Hepatocyte (in vitro differentiated cells): Measurements from ENCODE around the gene MSI2. TPM values are rescaled to one million over a fixed set of nuclear protein-coding genes. Genes with fewer than 3 reads are reported as not detected.

Source experiments
- DNase-seq: peaks from one replicate; pipeline ENCODE4 v3.0.0-alpha.2; 2016; ENCODE audit warnings: low spot score
- H2AFZ ChIP-seq: fragments of 200-600 bp; sonication (generic); 2 replicates; pipeline ENCODE4 v1.6.0; 2016; ENCODE audit warnings: antibody characterized with exemption, mild to moderate bottlenecking
- H3K27ac ChIP-seq: fragments of 200-600 bp; sonication (generic); 2 replicates; pipeline ENCODE4 v1.5.1; 2016; ENCODE audit warnings: mild to moderate bottlenecking
- H3K27me3 ChIP-seq: fragments of 200-600 bp; sonication (generic); 2 replicates; pipeline ENCODE4 v1.6.1; 2016
- H3K36me3 ChIP-seq: fragments of 200-600 bp; sonication (generic); replicated peaks from 2 replicates; pipeline ENCODE4 v1.5.1; 2016; ENCODE audit warnings: low read depth; ENCODE audit not compliant: insufficient read depth
- H3K4me1 ChIP-seq: fragments of 200-600 bp; sonication (generic); 2 replicates; pipeline ENCODE4 v1.5.1; 2016; ENCODE audit warnings: mild to moderate bottlenecking, moderate library complexity; ENCODE audit not compliant: insufficient read depth
- H3K4me2 ChIP-seq: fragments of 200-600 bp; sonication (generic); 2 replicates; pipeline ENCODE4 v1.6.0; 2016
- H3K4me3 ChIP-seq: fragments of 200-600 bp; sonication (generic); 2 replicates; pipeline ENCODE4 v1.5.1; 2016; ENCODE audit warnings: mild to moderate bottlenecking
- H3K79me2 ChIP-seq: fragments of 200-600 bp; sonication (generic); 2 replicates; pipeline ENCODE4 v1.6.0; 2017; ENCODE audit warnings: mild to moderate bottlenecking
- H3K9me2 ChIP-seq: fragments of 200-600 bp; sonication (generic); replicated peaks from 2 replicates; pipeline ENCODE4 v1.6.0; 2017; ENCODE audit warnings: mild to moderate bottlenecking; ENCODE audit not compliant: insufficient read depth
- H3K9me3 ChIP-seq: fragments of 200-600 bp; sonication (generic); 2 replicates; pipeline ENCODE4 v1.5.1; 2016; ENCODE audit warnings: low read depth, mild to moderate bottlenecking
- H4K20me1 ChIP-seq: fragments of 200-600 bp; sonication (generic); 2 replicates; pipeline ENCODE4 v1.6.0; 2016; ENCODE audit warnings: mild to moderate bottlenecking; ENCODE audit not compliant: insufficient read depth, poor library complexity, severe bottlenecking
- EZH2 ChIP-seq: fragments of 200-600 bp; sonication (generic); IDR thresholded peaks from 2 replicates; pipeline ENCODE4 v1.6.1; 2016; ENCODE audit warnings: antibody characterized with exemption, mild to moderate bottlenecking, borderline replicate concordance
- EZH2phosphoT487 ChIP-seq: fragments of 200-600 bp; sonication (generic); IDR thresholded peaks from one replicate; pipeline ENCODE4 v1.6.1; 2018; ENCODE audit warnings: antibody characterized with exemption, mild to moderate bottlenecking, low read depth, moderate library complexity; ENCODE audit not compliant: unreplicated experiment, severe bottlenecking
- WGBS: methylation state at CpG from one replicate; pipeline ENCODE4 v1.1.6; 2016; ENCODE audit warnings: low lambda C conversion rate; ENCODE audit errors: missing lambda C conversion rate; 5-methylcytosine and 5-hydroxymethylcytosine counted together
- polyA plus RNA-seq: library from polyadenylated mRNA; unstranded; fragments of >200 nt; fragmentation: Nextera tagmentation; extraction: Ambion mirVana; gene quantifications from 2 replicates; pipeline ENCODE4 v1.2.1, GENCODE V29; 2016
- total RNA-seq: library from RNA; depleted of rRNA; stranded (reverse); fragments of >200 nt; gene quantifications from 2 replicates; pipeline ENCODE4 v1.2.3, GENCODE V29; 2014
- TF ChIP-seq, protein P1 (sequence below): fragments of 200-600 bp; sonication (generic); IDR thresholded peaks from 2 replicates; pipeline ENCODE4 v1.5.1; 2016; ENCODE audit warnings: antibody characterized with exemption, mild to moderate bottlenecking; ENCODE audit not compliant: poor library complexity

The MSI2 gene
- total and polyA plus RNA-seq, 2 experiments from 2014 or later = 16.1 to 60.6 TPM

- H3K4me3 ChIP-seq = no peak overlapping the region
- H3K27ac ChIP-seq = peak overlapping the region; percentile 89
- no peak overlapping the region for H3K4me2 ChIP-seq
- TF ChIP-seq EZH2 (no peak), EZH2phosphoT487 (no peak)
- TF ChIP-seq, protein P1, sequence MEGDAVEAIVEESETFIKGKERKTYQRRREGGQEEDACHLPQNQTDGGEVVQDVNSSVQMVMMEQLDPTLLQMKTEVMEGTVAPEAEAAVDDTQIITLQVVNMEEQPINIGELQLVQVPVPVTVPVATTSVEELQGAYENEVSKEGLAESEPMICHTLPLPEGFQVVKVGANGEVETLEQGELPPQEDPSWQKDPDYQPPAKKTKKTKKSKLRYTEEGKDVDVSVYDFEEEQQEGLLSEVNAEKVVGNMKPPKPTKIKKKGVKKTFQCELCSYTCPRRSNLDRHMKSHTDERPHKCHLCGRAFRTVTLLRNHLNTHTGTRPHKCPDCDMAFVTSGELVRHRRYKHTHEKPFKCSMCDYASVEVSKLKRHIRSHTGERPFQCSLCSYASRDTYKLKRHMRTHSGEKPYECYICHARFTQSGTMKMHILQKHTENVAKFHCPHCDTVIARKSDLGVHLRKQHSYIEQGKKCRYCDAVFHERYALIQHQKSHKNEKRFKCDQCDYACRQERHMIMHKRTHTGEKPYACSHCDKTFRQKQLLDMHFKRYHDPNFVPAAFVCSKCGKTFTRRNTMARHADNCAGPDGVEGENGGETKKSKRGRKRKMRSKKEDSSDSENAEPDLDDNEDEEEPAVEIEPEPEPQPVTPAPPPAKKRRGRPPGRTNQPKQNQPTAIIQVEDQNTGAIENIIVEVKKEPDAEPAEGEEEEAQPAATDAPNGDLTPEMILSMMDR = no peak
- no peaks in the 10 kb centered on the region for H3K36me3 ChIP-seq
- no peaks in the 10 kb centered on the region for H3K9me3 ChIP-seq
- H4K20me1 ChIP-seq = no peaks in the 10 kb centered on the region
- 84% methylated on average over 16 of the region's 16 CpGs for WGBS
- H2AFZ ChIP-seq = no peak overlapping the region
- H3K79me2 ChIP-seq = peaks cover 78% of the 10 kb centered on the region
- DNase-seq = no peak
- H3K9me2 ChIP-seq = no peaks in the 10 kb centered on the region
- peaks cover 46% of the 10 kb centered on the region for H3K4me1 ChIP-seq
- H3K27me3 ChIP-seq = no peaks in the 10 kb centered on the region
These were observed 186.7 kb downstream of the MSI2 start for GRCh38 chr17:57442914-57443571.

GRCh38 chr17:57443781-57444180 is 187.5 kb downstream of the MSI2 start:
- no peak overlapping the region for H2AFZ ChIP-seq
- no peaks in the 10 kb centered on the region for H3K9me3 ChIP-seq
- DNase-seq = no peak
- H4K20me1 ChIP-seq = no peaks in the 10 kb centered on the region
- TF ChIP-seq EZH2phosphoT487 = no peak
- TF ChIP-seq, protein P1 = no peak
- TF ChIP-seq EZH2 = no peak
- no peaks in the 10 kb centered on the region for H3K27me3 ChIP-seq
- 96% methylated on average over 5 of the region's 5 CpGs for WGBS
- peaks cover 46% of the 10 kb centered on the region for H3K4me1 ChIP-seq
- H3K4me3 ChIP-seq = no peak overlapping the region
- H3K4me2 ChIP-seq = no peak overlapping the region
- peaks cover 80% of the 10 kb centered on the region for H3K79me2 ChIP-seq
- H3K36me3 ChIP-seq = no peaks in the 10 kb centered on the region
- H3K9me2 ChIP-seq = no peaks in the 10 kb centered on the region
- H3K27ac ChIP-seq = no peak overlapping the region

GRCh38 chr17:57444682-57445450 is 188.5 kb downstream of the MSI2 start:
- H3K4me1 ChIP-seq = peaks cover 43% of the 10 kb centered on the region
- H3K27ac ChIP-seq = peak overlapping the region; percentile 28
- DNase-seq = no peak
- H3K9me2 ChIP-seq = no peaks in the 10 kb centered on the region
- no peaks in the 10 kb centered on the region for H3K27me3 ChIP-seq
- 30% methylated on average over 13 of the region's 13 CpGs for WGBS
- peaks cover 80% of the 10 kb centered on the region for H3K79me2 ChIP-seq
- no peaks in the 10 kb centered on the region for H4K20me1 ChIP-seq
- no peaks in the 10 kb centered on the region for H3K9me3 ChIP-seq
- no peaks in the 10 kb centered on the region for H3K36me3 ChIP-seq
- H3K4me2 ChIP-seq = no peak overlapping the region
- no peak for TF ChIP-seq EZH2phosphoT487
- TF ChIP-seq EZH2 = no peak
- TF ChIP-seq, protein P1 = no peak
- no peak overlapping the region for H2AFZ ChIP-seq
- H3K4me3 ChIP-seq = no peak overlapping the region
